CD4-positive, alpha-beta T cell treated with Interleukin-4 for 1 hour (primary cell): Measurements from ENCODE around the gene SIN3B.

ENCODE experiments used
- DNase-seq, 2 donors: peaks; one replicate each; pipeline ENCODE4 v3.0.0-alpha.2; 2020 to 2022

SIN3B gene

GRCh38 chr19:16891696-16892382 lies 62.6 kb downstream of the SIN3B start:
- no peak for DNase-seq

- DNase-seq, result no peak
Measured at GRCh38 chr19:16892436-16892835, 63.2 kb downstream of the SIN3B start.

DNA sequence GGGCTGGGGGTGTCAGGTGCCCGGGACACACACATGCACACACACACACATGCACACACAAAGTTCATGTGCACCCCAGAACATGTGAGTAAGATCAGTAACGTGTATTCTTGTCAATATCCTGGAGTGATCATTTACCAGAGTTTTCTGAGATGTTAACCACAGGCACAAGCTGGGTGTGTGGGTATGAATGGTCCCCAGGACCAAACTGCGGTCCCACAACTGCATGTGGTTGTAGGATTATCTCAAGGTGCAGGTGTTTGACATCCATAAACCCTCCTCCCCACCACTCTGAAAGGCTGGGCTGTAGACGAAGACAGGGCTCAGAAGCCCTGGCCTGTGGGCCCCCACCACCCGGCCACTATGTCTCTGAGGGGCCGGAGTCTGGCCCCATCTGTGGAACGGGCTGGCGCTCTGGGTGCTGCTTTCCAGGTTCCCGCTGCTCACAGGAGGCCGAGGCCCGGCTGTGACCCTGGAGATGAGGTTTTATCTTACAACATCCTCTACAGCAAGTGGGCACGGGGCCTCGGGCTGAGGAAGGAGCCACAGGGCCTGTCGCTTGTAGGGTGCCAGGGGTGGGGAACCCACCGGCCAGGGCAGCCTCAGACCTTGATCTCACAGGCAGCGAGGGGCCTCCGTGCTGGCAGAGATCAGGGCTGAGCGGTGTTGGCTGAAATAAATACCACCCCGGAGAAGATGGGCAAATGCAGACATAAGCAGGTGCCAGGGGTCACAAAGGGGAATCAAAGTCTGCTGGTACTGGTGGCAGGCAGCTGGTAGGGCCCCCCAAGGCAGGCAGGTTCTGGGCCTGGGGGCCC lies 63.9 kb downstream of the SIN3B start:
- no peak for DNase-seq

DNA sequence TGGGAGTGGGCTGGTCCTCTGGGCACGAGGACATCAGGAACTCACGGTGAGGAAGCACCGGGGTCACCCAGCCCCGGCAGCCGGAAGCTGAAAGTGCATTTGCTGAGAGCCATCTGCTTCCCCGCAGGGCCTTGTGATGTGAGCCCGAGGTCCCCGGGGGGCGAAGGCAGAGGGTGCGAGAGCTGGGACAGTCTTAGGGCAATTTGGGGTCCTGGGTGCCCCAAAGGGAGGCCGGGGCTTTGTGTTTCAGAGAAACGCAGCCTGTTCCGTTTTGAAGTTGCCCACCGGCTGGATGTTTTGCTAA lies 64.4 kb downstream of the SIN3B start:
- DNase-seq, result peak in 1 of 2 donors; percentile 50

DNA sequence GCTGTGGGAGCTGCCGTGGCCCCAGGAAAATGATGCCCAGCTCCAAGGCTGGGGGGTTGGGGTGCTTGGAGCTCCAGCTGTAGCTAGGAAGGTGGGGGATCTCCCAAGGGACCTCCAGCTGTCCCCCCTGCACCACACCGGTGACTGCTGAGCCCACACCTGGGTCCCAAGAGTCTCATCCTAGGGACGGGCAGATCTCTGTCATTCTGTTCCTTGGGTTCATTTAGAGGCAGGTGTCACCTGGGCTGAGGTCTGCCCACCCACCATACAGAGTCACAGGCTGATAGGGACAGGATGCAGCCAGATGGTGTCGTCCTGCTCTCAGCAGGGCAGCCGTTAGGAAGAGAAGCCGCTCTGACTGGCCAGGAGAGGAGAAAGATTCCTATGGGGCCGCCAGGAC lies 64.9 kb downstream of the SIN3B start:
- DNase-seq, result no peak

DNA sequence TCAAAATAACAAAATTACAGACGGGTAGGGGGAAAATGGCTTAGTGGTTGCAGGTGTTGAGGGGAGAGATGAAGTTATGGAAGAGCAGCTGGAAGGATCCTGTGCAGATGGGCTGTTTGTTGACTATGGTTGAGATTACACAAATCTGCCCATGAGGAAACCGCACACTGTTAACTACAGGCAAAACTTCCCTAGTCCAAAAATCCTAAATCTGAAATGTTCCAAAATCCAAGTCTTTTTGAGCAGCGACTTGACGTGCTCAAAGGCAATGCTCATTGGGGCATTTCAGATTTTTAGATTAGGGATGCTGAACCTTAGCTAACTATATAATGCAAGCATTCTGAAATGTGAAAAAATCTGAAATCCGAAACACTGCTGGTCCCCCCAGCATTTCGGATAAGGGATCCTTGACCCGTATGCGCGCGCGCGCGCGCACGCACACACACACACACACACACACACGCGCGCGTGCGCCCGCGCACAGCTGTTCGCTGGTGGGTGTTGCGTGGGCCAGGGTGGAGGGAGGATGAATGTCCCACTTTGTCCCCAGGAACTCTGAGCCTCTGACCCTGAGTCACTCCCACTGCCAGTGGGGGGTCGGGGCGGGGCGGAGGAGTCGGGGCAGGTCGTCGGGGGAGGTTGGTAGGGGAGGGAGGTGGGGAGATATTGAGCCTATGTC lies 66.4 kb downstream of the SIN3B start:
- DNase-seq, result no peak

DNA sequence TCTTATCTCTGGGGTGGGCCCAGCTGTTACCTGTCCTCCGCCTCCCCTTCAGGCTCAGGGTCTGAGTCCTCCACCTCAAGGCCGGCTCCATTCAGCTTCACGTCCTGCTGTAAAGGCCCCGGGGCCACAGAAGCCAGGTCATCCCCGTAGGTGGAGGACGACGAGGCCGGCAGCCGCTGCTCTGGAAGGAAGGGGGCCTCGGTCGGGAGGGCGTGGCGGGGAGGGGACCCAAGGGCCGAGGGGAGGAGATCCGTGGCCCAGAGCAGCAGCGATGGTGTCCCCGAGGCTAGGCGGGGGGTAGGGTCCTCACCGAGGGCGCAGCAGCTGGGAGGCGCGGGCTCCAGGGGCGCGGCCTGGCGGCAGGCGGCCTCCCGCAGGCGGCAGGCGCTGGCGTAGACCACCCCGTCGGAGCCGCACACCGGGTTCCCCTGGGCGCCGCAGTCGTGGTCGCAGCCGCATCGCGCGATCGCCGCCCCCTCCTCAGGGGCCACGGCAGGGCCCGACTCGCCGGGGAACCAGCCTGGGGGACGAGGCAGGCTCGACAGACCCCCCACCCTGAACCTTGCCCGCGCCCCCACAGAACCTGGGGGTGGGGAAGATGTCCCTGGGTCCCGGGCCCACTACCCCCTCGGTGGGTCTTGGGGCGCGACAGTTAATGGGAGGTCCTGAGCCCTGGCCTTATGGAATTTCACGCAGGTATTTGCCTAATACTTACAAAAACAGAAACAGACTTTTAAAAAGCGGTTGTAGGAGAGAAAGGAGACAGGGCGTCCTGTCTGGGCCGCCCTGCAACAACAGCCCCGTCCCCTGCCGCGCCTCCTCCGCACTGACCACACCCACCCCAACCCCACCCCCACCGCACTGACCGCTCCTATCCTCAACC lies 67.2 kb downstream of the SIN3B start:
- DNase-seq, result no peak

DNA sequence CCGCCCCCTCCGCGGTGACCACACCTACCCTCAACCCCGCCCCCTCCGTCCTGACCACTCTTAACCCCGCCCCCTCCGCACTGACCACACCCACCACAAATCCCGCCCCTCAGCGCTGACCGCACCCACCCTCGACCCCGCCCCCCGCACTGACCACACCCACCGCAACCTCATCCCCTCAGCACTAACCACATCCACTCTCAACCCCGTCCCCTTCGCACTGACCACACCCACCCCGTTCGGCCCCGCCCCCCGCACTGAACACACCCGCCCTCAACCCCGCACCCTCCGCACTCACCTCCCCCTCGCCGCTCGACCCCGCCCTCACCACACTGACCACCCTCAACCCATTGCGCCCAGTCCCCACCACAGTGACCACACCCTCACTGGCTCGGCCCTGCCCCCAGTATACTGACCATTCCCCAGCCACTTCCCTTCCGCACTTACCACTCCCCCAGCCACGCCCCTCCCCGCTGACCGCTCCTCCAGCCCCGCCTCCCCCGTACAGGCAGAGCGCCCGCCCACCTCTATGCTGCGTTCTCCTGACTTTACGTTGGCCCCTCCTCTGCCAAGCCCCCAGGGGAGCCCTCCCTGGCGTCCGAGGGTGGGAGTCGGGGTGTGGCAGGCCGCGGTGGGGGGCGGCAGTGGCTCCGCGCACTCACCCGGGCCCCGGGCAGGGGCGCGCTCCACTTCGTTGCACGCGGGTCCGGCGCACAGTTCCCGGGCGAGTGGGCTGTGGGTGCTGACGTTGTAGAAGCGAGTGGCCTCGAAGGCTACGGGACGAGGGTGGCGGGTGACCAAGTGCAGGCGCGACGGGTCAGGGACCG lies 68.0 kb downstream of the SIN3B start:
- peak; percentile 74 to 84 for DNase-seq

- peak in 1 of 2 donors; percentile 27 for DNase-seq
Measured at GRCh38 chr19:16897856-16898161, 68.6 kb downstream of the SIN3B start.

GRCh38 chr19:16898361-16899015 lies 69.3 kb downstream of the SIN3B start:
- DNase-seq, result no peak

DNA sequence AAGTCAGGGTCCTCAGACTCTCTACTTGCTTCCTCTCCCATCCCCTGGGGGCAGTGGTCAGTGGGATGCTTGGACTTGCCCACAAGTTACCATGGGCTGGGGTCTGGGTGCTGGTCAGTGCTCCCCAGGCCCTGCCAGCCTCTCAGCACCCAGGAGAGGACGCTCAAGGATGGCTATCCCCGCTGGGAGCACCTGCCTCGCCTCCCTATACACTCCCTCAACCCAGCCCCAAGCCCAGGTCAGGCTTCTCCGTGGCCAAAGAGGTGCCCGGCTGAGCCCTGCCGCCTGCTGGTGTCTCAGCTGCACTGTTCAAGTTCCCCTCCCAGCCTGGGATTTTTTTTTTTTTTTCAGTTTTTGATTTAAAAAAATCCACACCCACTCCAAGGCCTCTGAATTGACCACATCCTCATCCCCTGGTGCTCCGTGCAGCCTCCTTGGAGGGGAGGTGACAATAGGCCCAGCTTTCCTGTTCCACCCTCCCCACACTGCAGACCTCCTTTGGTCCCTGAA lies 70.4 kb downstream of the SIN3B start:
- DNase-seq, result peak; percentile 29 to 43

DNA sequence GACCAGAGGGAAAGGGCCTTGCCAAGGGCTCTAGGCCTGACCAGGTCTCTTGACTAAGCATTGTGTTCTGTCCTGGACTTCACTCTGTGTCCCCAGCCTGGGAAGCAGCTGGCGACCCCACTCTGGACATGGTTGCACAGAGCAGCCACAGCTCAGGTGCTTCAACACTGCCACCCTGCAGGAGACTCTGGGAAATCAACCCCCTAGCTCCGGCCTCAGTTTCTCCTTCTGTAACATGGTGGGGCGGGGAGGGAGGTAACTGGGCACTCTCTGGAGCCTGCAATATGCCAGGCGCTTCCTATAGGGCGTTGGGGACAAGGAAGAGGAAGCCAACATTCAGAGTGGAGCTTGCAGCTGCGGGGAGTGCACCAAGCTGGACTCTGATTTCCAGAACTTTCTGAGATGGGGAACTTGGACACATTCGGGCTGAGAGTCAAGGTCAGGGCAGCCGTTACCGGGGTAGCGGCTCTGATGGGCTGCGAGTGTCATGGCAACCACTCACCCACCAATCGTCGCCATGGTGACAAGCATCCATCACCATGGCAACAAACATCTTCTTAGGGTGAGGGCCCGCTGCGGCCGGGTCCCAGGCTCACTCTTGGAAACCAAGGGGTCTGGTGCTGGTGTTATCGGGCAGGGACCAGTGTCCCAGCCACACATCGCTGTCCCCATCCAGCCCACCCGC lies 72.4 kb downstream of the SIN3B start:
- DNase-seq, result no peak

DNA sequence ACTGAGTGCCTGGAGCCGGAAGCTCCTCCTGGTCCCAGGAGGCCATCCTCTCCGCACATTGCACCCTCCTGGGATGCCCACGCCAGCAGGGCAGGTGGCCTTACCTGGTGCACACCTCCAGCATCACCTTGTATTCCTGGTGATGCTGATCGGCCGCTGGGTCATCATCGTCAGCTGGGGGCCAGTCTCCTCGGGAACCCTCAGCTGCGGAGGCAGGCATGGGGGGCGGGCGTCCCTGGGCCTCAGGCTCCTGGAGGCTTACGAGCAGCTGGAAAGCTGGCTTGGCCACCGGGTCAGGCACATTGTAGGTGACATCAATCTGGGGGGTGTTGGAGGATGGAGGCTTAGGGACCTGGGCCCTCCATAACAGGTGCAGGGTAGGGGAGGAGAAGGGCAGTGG lies 73.3 kb downstream of the SIN3B start:
- DNase-seq, result no peak

DNA sequence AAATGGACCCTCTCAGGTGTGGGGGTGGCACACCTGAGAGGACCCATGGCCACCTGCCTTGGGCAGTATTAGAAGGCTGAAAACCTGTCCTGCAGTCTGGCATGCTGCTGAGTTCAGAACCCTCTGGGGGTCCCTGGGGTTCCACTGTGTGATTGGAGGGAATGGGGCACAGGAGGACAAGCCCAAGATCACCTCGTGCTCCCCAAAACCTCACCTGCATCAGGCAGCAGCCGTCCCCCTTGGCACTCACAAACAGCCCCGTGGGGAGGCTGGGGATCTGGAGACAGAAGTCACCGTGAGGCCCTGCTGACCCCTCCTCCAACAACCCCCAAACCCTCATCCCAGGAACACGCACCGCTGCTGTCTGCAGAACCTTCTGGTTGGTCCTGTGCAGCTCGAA lies 74.1 kb downstream of the SIN3B start:
- DNase-seq, result no peak

DNA sequence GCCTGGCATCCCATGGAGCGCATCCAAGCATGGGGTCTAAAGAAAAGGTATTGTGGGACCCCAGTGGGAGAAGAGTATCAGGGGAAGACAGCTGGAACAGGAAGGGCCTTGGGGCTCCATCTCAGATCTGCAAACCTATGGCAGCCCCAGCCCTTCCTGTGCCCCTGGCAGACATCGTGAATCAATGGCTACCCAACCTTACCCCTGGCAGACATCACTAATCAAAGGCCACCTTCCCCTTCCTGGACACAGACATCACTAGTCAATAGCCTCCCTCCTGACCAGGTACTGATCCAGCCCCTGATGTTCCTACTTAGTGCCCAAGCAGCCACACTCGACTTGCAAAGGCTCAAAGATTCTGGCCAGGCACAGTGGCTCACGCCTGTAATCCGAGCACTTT lies 75.4 kb downstream of the SIN3B start:
- DNase-seq, result no peak

DNA sequence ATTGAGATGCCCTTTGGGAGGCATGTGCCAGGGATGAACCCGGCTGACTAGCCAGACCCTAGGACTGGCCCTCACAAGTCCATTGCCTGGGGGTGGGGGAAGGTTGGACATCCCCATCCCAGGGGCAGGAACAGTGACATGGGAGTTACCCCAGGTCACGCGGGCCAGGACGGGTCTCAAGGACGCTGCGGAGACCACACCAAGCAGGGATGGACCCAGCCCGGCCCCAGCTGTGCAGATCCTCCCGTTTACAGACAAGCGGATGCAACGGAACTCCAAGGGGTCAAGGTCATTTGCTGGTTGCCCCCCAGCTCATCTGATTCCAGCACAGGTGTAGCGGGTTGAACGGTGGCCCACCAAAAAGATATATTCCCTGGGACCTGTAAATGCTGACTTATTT lies 79.6 kb downstream of the SIN3B start:
- DNase-seq, result no peak

GRCh38 chr19:16911046-16911445 lies 81.8 kb downstream of the SIN3B start:
- DNase-seq, result no peak

DNA sequence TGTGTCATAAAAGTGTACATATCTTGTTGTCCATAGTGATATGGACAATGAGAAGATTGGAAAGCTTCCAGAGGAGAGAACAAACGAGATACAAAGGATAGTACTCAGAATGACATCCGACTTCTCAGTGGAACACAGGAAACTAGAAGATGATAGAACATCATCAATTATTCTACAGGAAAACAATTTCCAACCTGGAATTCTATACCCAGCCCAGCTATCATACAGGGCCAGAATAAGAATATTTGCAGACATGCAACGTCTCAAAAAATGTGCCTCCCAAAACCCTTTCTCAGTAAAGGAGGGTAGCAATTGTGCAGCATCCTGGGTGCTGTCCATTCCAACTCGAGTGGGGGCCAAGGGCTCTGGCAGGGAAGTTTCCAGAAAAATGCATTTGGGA lies 83.6 kb downstream of the SIN3B start:
- no peak for DNase-seq

GRCh38 chr19:16914421-16914820 lies 85.2 kb downstream of the SIN3B start:
- no peak for DNase-seq

DNA sequence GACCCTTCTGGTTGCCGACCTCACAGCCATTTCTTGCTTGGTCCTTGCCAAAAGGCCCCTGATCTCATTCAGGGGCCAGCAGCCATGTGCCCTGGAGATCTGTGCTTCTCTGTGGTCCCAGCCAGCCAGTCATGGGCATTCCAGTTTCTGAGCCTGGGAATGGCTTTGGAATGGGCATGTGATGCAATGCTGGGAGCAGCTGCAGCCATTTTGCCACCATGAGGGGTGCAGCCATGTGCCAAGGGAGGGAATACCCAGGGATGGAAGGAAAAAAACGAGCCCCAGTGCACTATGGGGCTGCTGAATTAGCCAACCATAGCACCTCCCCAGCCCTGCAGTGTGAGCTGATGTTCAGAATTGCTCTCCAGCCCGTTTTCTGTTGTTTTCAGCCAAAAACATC lies 85.9 kb downstream of the SIN3B start:
- DNase-seq, result no peak

- DNase-seq, result no peak
Measured at GRCh38 chr19:16915734-16916133, 86.5 kb downstream of the SIN3B start.
